Measurements from ENCODE around the gene APOL2. TPM values are rescaled to one million over a fixed set of nuclear protein-coding genes. Genes with fewer than 3 reads are reported as not detected.
"Not testable (repeated sequence)": the region's sequence is repeated elsewhere in the genome, so short reads cannot be mapped to it uniquely, and the experiment has no call there.

Gene APOL2
- polyA plus RNA-seq, 1 experiment = 27.8 TPM

- Histone ChIP-seq H3K36me3 (ENCODE audit: control insufficient read depth, insufficient read depth, low read length) (peaks cover 42% of the 10 kb centered on the region), H3K27me3 (ENCODE audit: control insufficient read depth, insufficient read depth, low read length) (no peaks in the 10 kb centered on the region), H3K4me3 (ENCODE audit: low read depth, low read length) (no peak overlapping the region)
- TF ChIP-seq CTCF (IDR thresholded peaks at IDR 0.05; ENCODE audit: insufficient read depth, low read depth, low read length) = no peak
- no peak for DNase-seq (ENCODE audit: low read depth)
- POLR2A ChIA-PET = interaction anchor here (0.6 kb wide), 1 partner anchor 227 kb away, joined by 3 read pairs; the partner anchor contains the start of gene FOXRED2
- CTCF ChIA-PET = interaction anchor here (0.8 to 4.8 kb wide), 6 partner anchors 9 to 89 kb away, joined by 3 to 50 read pairs (median 6); no protein-coding TSS in a partner anchor
These were observed 41.1 kb upstream of the APOL2 start for GRCh38 chr22:36280379-36280778.

GRCh38 chr22:36279219-36279666, 39.9 kb upstream of the APOL2 start:
- ChIA-PET CTCF (interaction anchor here (1.5 to 4.8 kb wide), 7 partner anchors 8 to 191 kb away, joined by 6 to 50 read pairs (median 16); partner anchors contain the start of gene APOL2), POLR2A (no interaction called here)
- no peak overlapping the region for H3K4me3 ChIP-seq (ENCODE audit: low read depth, low read length)
- no peaks in the 10 kb centered on the region for H3K27me3 ChIP-seq (ENCODE audit: control insufficient read depth, insufficient read depth, low read length)
- peaks cover 31% of the 10 kb centered on the region for H3K36me3 ChIP-seq (ENCODE audit: control insufficient read depth, insufficient read depth, low read length)
- DNase-seq (ENCODE audit: low read depth) = no peak
- TF ChIP-seq CTCF (IDR thresholded peaks at IDR 0.05; ENCODE audit: insufficient read depth, low read depth, low read length) = no peak

GRCh38 chr22:36277482-36278291, 38.4 kb upstream of the APOL2 start:
- CTCF ChIA-PET = interaction anchor here (0.7 to 4.8 kb wide), 27 partner anchors 9 to 209 kb away, joined by 3 to 50 read pairs (median 5); partner anchors contain the start of genes APOL1 and APOL2
- no peak for DNase-seq (ENCODE audit: low read depth)
- H3K4me3 ChIP-seq (ENCODE audit: low read depth, low read length) = no peak overlapping the region
- POLR2A ChIA-PET = interaction anchor here (0.6 kb wide), 1 partner anchor 242 kb away, joined by 3 read pairs; no protein-coding TSS in a partner anchor
- TF ChIP-seq CTCF (IDR thresholded peaks at IDR 0.05; ENCODE audit: insufficient read depth, low read depth, low read length) = peak; percentile 86
- H3K36me3 ChIP-seq (ENCODE audit: control insufficient read depth, insufficient read depth, low read length) = peaks cover 21% of the 10 kb centered on the region
- no peaks in the 10 kb centered on the region for H3K27me3 ChIP-seq (ENCODE audit: control insufficient read depth, insufficient read depth, low read length)

- DNase-seq (ENCODE audit: low read depth) = no peak
- peaks cover 2% of the 10 kb centered on the region; the same call in 1 of the 2 replicates for H3K36me3 ChIP-seq (ENCODE audit: control insufficient read depth, insufficient read depth, low read length)
- H3K27me3 ChIP-seq (ENCODE audit: control insufficient read depth, insufficient read depth, low read length) = no peaks in the 10 kb centered on the region
- H3K4me3 ChIP-seq (ENCODE audit: low read depth, low read length) = no peak overlapping the region
- ChIA-PET POLR2A (no interaction called here), CTCF (interaction anchor here (2.2 kb wide), 1 partner anchor 80 kb away, joined by 6 read pairs; no protein-coding TSS in a partner anchor)
- TF ChIP-seq CTCF (IDR thresholded peaks at IDR 0.05; ENCODE audit: insufficient read depth, low read depth, low read length) = no peak
These were observed 35.2 kb upstream of the APOL2 start for GRCh38 chr22:36274531-36274930.

- DNase-seq (ENCODE audit: low read depth); H3K4me3 ChIP-seq (ENCODE audit: low read depth, low read length); POLR2A ChIA-PET; H3K27me3 ChIP-seq (ENCODE audit: control insufficient read depth, insufficient read depth, low read length); H3K36me3 ChIP-seq (ENCODE audit: control insufficient read depth, insufficient read depth, low read length): not testable (repeated sequence)
- CTCF ChIA-PET = interaction anchor here (0.7 kb wide), 1 partner anchor 31 kb away, joined by 3 read pairs; no protein-coding TSS in a partner anchor
These were observed 32.6 kb upstream of the APOL2 start for GRCh38 chr22:36271951-36272350.

GRCh38 chr22:36271231-36271630, 31.9 kb upstream of the APOL2 start:
- H3K27me3 ChIP-seq (ENCODE audit: control insufficient read depth, insufficient read depth, low read length); DNase-seq (ENCODE audit: low read depth); H3K36me3 ChIP-seq (ENCODE audit: control insufficient read depth, insufficient read depth, low read length); POLR2A ChIA-PET; H3K4me3 ChIP-seq (ENCODE audit: low read depth, low read length); CTCF ChIA-PET: not testable (repeated sequence)
